IMR-90 (cell line): Measurements from ENCODE around the gene PBRM1.

ENCODE experiments used
- CTCF ChIP-seq: conservative IDR thresholded peaks from 2 replicates; pipeline ENCODE4 v1.5.1; 2012; ENCODE audit warnings: mild to moderate bottlenecking, low read depth, low read length, improper control_type of control experiment
- POLR2A ChIP-seq: IDR thresholded peaks from 2 replicates; pipeline ENCODE4 v1.6.1; 2012; ENCODE audit warnings: mild to moderate bottlenecking, low read depth, low read length
- RFX5 ChIP-seq: IDR thresholded peaks from 2 replicates; pipeline ENCODE4 v1.8.0; 2012; ENCODE audit warnings: low read depth, mild to moderate bottlenecking, low read length, moderate library complexity

- no peak for TF ChIP-seq CTCF
- TF ChIP-seq RFX5, result no peak
- TF ChIP-seq POLR2A, result no peak
These were observed 164.3 kb downstream of the PBRM1 start for GRCh38 chr3:52521488-52521824.
